DOHH2 (cell line): ENCODE results near the gene PPARA.
A peak's percentile ranks its signal among the peaks of the same experiment; 100 is the strongest.

Source experiments
- H3F3A ChIP-seq: fragments of 200-600 bp; sonication (generic), shearing (Covaris generic); 2 replicates; pipeline ENCODE4 v1.6.0; 2016; ENCODE audit warnings: antibody characterized with exemption, mild to moderate bottlenecking; ENCODE audit not compliant: control insufficient read depth, insufficient read depth
- H3K27ac ChIP-seq: fragments of 200-600 bp; sonication (generic); 2 replicates; pipeline ENCODE4 v1.5.1; 2014; ENCODE audit warnings: low read depth, mild to moderate bottlenecking, low read length, moderate library complexity
- H3K27me3 ChIP-seq: fragments of 200-600 bp; sonication (generic); 2 replicates; pipeline ENCODE4 v1.6.1; 2014; ENCODE audit warnings: mild to moderate bottlenecking, low read length, mixed read lengths; ENCODE audit not compliant: control insufficient read depth
- H3K36me3 ChIP-seq: fragments of 200-600 bp; sonication (generic); 2 replicates; pipeline ENCODE4 v1.6.1; 2014; ENCODE audit warnings: mild to moderate bottlenecking, low read length, moderate library complexity, mixed read lengths; ENCODE audit not compliant: control insufficient read depth
- H3K4me1 ChIP-seq: fragments of 200-600 bp; sonication (generic); 2 replicates; pipeline ENCODE4 v1.6.1; 2014; ENCODE audit warnings: mild to moderate bottlenecking, low read length, mixed read lengths; ENCODE audit not compliant: control insufficient read depth
- H3K4me2 ChIP-seq: fragments of 200-600 bp; sonication (generic); 2 replicates; pipeline ENCODE4 v1.6.0; 2014; ENCODE audit warnings: mild to moderate bottlenecking, low read length, moderate library complexity
- H3K4me3 ChIP-seq: fragments of 200-600 bp; sonication (generic); 2 replicates; pipeline ENCODE4 v1.5.1; 2014; ENCODE audit warnings: mild to moderate bottlenecking, low read length, mixed read lengths
- H3K79me2 ChIP-seq: fragments of 200-600 bp; sonication (generic); 2 replicates; pipeline ENCODE4 v1.6.1; 2014; ENCODE audit warnings: mild to moderate bottlenecking, low read length, mixed read lengths; ENCODE audit not compliant: control insufficient read depth
- H3K9me2 ChIP-seq: fragments of 200-600 bp; sonication (generic); replicated peaks from 2 replicates; pipeline ENCODE4 v1.6.1; 2014; ENCODE audit warnings: mild to moderate bottlenecking, low read length, mixed read lengths; ENCODE audit not compliant: control insufficient read depth
- H3K9me3 ChIP-seq: fragments of 200-600 bp; sonication (generic); 2 replicates; pipeline ENCODE4 v1.6.1; 2014; ENCODE audit warnings: antibody characterized with exemption, low read length, mixed read lengths; ENCODE audit not compliant: control insufficient read depth, insufficient read depth
- H4K20me1 ChIP-seq: fragments of 200-600 bp; sonication (generic); 2 replicates; pipeline ENCODE4 v1.6.0; 2014; ENCODE audit warnings: low read depth, mild to moderate bottlenecking, antibody characterized with exemption, low read length, moderate library complexity; ENCODE audit not compliant: control insufficient read depth, insufficient read depth
- EZH2phosphoT487 ChIP-seq: fragments of 200-600 bp; sonication (generic); IDR thresholded peaks from 2 replicates; pipeline ENCODE4 v1.6.1; 2017; ENCODE audit warnings: borderline replicate concordance, mild to moderate bottlenecking, antibody characterized with exemption, low read length, moderate library complexity, mixed read lengths
- TF ChIP-seq, protein P1 (sequence below): fragments of 200-600 bp; sonication (generic); IDR thresholded peaks from one replicate; pipeline ENCODE4 v1.5.1; 2014; ENCODE audit warnings: antibody characterized with exemption, mild to moderate bottlenecking, low read depth, low read length; ENCODE audit not compliant: poor library complexity, severe bottlenecking

Gene PPARA

DNA sequence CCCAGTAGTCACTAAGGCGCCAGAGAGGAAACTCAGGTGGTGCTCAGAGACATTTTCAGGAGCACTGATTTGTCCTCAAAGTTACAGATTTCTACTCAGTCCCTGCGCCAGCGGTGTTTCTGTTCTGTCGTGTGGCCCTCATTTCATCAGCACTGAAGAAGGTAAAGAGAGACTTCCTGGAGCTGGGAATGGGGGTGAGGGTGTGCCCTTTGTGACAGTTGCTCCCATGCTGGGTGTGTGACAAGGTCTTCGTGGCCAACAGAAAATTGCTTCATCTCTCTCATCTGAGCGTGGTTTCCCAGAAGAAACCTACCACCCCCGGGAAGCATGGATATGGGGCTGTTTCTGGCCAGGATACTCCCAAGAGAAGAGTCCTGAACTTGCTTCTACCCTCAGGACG is 2.0 kb upstream of the PPARA start:
- peaks cover 54% of the 10 kb centered on the region for H3K27me3 ChIP-seq
- no peak for TF ChIP-seq EZH2phosphoT487
- TF ChIP-seq, protein P1, sequence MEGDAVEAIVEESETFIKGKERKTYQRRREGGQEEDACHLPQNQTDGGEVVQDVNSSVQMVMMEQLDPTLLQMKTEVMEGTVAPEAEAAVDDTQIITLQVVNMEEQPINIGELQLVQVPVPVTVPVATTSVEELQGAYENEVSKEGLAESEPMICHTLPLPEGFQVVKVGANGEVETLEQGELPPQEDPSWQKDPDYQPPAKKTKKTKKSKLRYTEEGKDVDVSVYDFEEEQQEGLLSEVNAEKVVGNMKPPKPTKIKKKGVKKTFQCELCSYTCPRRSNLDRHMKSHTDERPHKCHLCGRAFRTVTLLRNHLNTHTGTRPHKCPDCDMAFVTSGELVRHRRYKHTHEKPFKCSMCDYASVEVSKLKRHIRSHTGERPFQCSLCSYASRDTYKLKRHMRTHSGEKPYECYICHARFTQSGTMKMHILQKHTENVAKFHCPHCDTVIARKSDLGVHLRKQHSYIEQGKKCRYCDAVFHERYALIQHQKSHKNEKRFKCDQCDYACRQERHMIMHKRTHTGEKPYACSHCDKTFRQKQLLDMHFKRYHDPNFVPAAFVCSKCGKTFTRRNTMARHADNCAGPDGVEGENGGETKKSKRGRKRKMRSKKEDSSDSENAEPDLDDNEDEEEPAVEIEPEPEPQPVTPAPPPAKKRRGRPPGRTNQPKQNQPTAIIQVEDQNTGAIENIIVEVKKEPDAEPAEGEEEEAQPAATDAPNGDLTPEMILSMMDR = no peak
- H4K20me1 ChIP-seq = peaks cover 4% of the 10 kb centered on the region; the same call in 1 of the 2 replicates
- H3K4me2 ChIP-seq = no peak overlapping the region
- H3K9me3 ChIP-seq = no peaks in the 10 kb centered on the region
- H3K27ac ChIP-seq = no peak overlapping the region
- H3K79me2 ChIP-seq = peaks cover 3% of the 10 kb centered on the region; the same call in 1 of the 2 replicates
- H3K9me2 ChIP-seq = no peaks in the 10 kb centered on the region
- peaks cover 10% of the 10 kb centered on the region for H3F3A ChIP-seq
- H3K36me3 ChIP-seq = peaks cover 2% of the 10 kb centered on the region; the same call in 1 of the 2 replicates
- H3K4me3 ChIP-seq = no peak overlapping the region
- peaks cover 21% of the 10 kb centered on the region for H3K4me1 ChIP-seq

DNA sequence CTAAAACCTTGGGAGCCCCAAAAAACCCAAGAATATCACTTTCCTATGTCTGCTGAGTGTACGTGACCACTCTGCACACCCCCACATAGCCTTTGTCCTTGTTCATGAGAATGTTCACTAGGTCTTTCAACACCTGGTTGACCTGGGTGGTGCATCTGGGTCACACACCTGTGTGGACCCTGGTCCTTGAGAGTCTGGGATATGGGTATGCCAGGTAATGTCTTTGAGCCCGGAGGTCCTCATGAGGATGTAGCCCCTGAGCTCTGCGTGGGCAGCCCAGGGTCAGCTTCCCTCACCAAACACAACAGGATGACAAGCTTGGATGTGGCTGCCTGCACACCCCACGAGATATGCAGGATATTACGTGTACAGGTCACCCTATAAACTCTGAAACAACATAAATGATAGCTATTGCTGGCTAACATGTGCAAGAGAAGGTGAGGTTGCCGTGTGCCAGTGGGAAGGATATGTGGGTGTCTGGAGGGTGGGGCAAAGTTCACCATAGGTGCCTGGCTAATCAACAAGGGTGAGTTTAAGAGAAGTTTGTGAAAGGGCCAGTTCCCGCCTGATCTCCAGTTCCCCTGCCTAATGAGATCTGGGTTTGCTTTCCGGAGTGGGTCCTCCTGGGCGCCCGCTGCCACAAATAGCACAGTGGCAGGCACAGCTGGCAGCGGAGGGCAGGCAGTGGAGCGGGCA is 1.4 kb upstream of the PPARA start:
- Histone ChIP-seq H3K9me3 (no peaks in the 10 kb centered on the region), H3K27me3 (peaks cover 54% of the 10 kb centered on the region), H4K20me1 (peaks cover 4% of the 10 kb centered on the region; the same call in 1 of the 2 replicates), H3K27ac (no peak overlapping the region), H3K79me2 (peaks cover 3% of the 10 kb centered on the region; the same call in 1 of the 2 replicates), H3K4me2 (peak overlapping the region; percentile 98), H3F3A (peaks cover 10% of the 10 kb centered on the region), H3K9me2 (no peaks in the 10 kb centered on the region), H3K4me1 (peaks cover 21% of the 10 kb centered on the region), H3K4me3 (peak overlapping the region; percentile 84), H3K36me3 (peaks cover 2% of the 10 kb centered on the region; the same call in 1 of the 2 replicates)
- TF ChIP-seq, protein P1 = no peak
- 0 out of 2 replicates have a peak, but pooled peaks have one; percentile 52 for TF ChIP-seq EZH2phosphoT487

DNA sequence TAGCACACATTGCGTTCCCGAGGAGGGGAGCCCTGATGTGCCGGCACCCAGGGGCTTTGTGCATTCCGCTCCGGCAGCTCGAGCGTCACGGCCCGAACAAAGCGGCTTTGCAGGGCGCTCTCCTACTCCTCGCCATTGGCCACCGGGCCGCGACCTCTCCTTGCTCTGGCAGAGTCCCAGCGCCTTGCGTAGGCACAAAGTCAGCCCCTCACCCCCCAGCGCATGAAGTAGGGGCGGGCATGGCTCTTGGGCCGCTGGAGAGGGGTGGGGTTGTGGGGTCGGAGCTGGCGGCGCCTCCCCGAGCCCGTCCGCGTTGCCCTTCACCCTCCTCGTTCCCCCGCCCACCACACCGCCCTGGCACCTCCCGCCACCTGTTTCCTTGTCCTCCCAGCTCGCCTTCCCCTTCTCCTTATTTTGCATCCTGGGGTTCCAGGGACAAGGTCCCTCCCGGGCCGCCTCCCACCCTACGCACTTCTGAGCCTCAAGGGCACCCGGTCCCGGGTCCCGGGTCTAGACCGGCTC is 753 bp upstream of the PPARA start:
- Histone ChIP-seq H4K20me1 (peaks cover 4% of the 10 kb centered on the region; the same call in 1 of the 2 replicates), H3K27ac (no peak overlapping the region), H3K4me3 (peak overlapping the region; percentile 84), H3F3A (peaks cover 10% of the 10 kb centered on the region), H3K27me3 (peaks cover 54% of the 10 kb centered on the region), H3K36me3 (peaks cover 2% of the 10 kb centered on the region; the same call in 1 of the 2 replicates), H3K4me2 (peak overlapping the region; percentile 98), H3K9me2 (no peaks in the 10 kb centered on the region), H3K9me3 (no peaks in the 10 kb centered on the region), H3K4me1 (peaks cover 21% of the 10 kb centered on the region), H3K79me2 (peaks cover 3% of the 10 kb centered on the region; the same call in 1 of the 2 replicates)
- TF ChIP-seq EZH2phosphoT487 = no peak
- TF ChIP-seq, protein P1 = no peak
